Endometrium (tissue), 2 donors: ENCODE results near the gene VPS35.

Experiments
- FAIRE-seq: peaks from 2 replicates; lab custom pipeline; 2012; peaks lifted over from hg19 to GRCh38; lab: Jason Lieb, UNC
- donor health status: control.
- donor health status: control.

The VPS35 gene

DNA sequence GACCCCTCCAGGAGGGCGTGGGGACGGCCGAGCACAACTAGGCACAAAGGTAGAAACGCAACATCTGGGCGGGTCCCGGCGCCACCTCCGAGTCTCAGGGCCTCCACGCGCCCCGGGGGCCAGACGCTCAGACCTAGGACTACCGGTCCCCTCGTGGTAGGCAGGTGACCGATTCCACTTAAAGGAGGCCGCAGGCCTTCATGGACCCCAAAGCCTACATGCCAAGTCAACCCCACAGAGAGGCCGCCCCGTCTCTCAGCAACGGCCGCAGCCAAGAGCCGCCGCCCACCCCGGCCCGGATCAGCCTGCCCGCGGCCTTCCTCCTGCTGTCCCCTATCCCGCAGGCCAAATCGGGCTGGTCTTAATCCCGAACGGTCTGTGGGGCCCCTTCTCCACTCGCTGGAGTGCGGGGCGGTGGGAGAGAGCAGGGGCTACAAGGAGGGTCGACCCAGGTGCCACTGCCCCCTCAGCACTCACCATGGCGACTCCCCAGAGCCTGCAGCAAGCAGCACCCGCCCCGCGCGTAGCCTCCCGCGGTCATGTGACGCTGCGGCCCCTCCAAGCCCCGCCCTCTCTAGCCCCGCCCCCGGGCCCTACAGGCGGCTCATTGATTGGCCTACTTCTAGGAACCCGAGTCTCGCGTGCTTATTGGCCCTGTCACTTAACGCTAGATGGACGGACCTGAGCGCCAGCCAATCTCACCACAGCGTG lies at the start of gene VPS35:
TSS of gene VPS35 (minus strand) at position 525 of the 711 bp plus-strand sequence. CDS start at position 480, 45 bp downstream.
- FAIRE-seq = peak; percentile 21

GRCh38 chr16:46737621-46738214 lies 48.7 kb upstream of the VPS35 start:
- FAIRE-seq = no peak

- no peak for FAIRE-seq
Measured at GRCh38 chr16:46736695-46737094, 47.7 kb upstream of the VPS35 start.

GRCh38 chr16:46733319-46733830 lies 44.4 kb upstream of the VPS35 start:
- no peak for FAIRE-seq

GRCh38 chr16:46732561-46732960 lies 43.6 kb upstream of the VPS35 start:
- no peak for FAIRE-seq

DNA sequence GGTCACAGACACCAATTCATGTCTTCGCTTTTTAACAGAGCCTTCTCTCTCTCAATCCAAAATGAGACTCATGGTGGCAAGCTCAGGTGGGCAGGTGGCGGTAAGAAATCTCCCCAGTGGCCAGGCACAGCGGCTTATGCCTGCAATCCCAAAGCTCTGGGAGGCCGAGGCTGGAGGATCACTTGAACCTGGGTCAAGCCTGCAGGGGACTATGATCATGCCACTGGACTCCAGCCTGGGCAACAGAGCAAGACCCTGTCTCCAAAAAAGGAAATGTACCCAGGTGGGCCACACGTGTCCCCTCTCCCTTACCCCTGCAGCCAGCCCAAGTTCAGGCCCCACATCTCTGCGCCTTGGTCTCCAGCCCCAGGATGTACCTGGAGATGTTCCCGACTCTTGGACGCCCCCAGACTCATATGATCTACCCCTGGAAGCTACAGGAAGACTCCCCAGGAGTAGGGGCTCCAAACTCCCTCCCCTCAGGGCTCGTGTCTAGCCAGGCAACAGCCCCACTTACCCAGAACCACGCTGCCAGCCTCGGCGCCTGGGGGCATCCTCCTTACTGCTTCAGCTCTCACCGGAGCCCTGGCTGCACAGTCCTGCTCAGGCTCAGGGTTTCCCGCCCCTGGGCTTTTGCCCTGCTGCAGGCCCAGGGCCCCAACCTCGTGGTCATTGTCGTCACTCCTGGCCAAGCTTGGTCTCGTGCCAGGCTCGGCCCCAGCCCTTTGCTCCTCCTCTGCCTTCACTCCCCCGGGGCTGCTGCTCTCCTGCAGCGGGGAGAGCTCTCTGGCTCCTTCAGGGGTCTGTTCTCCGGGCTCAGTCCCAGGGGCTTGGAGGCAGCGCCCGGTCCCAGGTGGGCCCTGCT lies 42.9 kb upstream of the VPS35 start:
- FAIRE-seq = no peak

DNA sequence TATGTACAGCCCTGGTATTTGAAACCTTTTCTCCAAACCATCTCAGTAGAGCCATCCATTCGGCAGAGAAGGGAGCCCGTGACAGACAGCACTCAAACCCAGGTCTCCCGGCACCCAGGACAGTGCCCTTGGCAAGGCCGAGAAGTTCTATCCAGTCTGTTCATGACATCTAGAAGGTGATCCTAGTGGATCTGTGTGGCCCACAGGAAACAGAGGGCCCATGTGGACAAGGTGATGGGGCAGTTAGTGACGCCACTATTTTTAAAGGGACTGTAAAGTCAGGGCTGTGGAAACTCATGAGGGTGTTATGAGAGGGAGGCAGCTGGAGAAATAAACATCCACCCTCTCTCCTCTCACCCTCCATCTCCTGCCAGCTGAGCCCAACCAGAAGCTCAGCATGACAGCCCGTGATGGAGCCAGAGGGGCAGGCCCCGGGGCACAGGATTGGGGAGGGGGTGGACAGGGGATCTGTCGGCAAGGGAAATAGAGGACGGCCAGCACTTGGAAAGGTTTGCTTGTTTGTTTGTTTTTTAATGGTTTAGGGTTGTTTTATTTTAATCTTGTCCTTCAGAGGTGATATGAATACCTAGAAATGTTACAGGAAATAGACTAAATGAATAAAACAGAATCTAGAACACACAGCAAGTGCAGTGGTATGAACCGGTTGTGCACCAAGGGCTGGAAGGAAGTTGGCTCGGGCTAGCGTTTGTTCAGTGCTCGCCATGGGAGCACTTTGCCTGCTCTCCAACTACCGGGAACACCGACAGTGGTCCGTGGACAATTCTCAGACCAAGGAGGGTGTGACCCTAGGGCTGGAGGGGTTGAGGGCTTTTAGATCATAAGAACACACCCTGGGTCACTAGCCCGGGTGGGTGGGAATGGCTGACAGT lies 42.1 kb upstream of the VPS35 start:
- FAIRE-seq = no peak

- FAIRE-seq = no peak
Measured at GRCh38 chr16:46730126-46730525, 41.1 kb upstream of the VPS35 start.

GRCh38 chr16:46729326-46729995 lies 40.5 kb upstream of the VPS35 start:
- FAIRE-seq = no peak

DNA sequence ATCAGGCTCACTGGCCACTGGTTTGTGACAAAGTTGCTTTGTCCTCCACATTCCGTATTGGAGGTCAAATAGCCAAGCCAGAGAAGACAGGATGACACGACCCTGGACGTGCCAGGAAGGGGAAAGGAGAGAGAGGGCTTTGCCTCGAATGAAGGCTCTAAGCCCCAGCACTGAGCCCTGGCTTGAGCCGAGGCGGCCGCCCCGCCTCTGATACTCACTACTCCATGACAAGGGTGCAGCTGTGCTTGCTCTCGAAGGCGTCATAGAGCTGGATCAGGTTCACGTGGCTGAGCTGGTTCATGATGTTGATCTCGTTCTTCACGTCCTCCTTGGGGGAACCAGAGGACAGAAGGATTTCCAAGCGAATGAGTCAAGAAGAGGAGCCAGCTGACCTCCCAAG lies 39.8 kb upstream of the VPS35 start:
- FAIRE-seq = no peak

GRCh38 chr16:46727630-46728029 lies 38.7 kb upstream of the VPS35 start:
- no peak for FAIRE-seq

GRCh38 chr16:46727184-46727583 lies 38.2 kb upstream of the VPS35 start:
- no peak for FAIRE-seq

DNA sequence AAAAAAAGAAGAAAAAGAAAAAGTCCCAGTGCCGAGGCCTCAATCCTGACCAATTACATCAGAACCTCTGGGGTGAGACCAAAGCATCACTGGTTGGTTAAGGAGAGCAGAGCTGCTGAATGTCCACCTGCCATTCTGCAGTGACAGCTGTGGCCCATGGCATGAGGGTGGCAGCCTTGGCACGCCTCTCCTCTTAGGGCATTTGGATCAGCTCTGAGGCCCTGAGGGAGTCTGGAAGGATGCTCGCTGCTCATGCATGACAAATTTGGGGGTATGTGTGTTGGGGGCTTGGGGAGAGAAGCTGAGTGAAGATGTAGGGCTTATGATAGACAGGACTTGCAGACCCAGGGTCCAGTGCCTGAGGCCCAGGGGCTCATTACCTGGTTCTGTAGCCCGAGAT lies 32.9 kb upstream of the VPS35 start:
- FAIRE-seq = no peak

- no peak for FAIRE-seq
Measured at GRCh38 chr16:46720619-46721018, 31.6 kb upstream of the VPS35 start.

GRCh38 chr16:46719528-46719927 lies 30.6 kb upstream of the VPS35 start:
- FAIRE-seq = no peak

DNA sequence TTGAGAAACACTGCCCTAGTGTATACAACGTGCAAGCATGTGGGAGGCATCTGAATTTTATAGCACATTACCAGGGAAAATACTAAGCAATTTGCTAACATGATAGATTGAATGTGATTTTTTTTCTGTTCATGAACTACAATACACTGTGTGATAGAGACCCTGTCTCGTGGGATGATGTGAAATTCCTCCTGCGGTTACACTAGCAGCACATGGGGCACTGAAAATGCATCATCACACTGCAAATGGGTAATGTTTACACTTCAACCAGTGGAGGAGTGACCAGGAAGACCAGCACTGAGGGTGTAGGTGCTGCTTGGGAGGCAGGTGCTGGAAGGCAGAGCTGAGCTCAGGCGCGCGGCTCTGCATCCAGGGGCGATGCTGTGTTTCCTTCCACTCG lies 29.2 kb upstream of the VPS35 start:
- FAIRE-seq = no peak

GRCh38 chr16:46717692-46718091 lies 28.7 kb upstream of the VPS35 start:
- FAIRE-seq = no peak

DNA sequence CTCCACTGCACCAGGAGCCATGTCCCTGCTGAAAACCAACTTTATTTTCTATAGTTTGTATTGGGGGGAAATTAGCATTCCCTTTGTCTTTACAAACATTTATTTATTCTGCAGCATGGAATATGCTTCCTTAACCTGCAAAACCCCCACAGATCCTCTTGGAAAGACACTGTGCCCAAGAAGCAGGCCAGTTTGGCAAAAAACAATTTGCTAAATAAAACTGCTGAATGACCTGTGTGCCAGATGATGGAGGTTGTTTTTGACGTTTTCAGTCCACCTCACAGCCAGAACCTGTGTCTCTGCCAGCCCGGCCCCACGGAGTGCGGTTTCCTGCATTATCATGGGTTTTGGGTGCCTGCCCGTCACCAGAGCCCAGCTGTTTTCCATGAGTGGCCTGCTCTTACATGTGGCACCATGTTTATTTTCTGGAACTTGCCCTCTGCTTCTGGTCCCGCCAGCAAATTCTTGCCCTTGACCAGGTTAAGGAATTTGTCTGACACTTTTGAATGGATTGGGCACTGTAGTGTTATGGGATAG lies 26.9 kb upstream of the VPS35 start:
- no peak for FAIRE-seq

DNA sequence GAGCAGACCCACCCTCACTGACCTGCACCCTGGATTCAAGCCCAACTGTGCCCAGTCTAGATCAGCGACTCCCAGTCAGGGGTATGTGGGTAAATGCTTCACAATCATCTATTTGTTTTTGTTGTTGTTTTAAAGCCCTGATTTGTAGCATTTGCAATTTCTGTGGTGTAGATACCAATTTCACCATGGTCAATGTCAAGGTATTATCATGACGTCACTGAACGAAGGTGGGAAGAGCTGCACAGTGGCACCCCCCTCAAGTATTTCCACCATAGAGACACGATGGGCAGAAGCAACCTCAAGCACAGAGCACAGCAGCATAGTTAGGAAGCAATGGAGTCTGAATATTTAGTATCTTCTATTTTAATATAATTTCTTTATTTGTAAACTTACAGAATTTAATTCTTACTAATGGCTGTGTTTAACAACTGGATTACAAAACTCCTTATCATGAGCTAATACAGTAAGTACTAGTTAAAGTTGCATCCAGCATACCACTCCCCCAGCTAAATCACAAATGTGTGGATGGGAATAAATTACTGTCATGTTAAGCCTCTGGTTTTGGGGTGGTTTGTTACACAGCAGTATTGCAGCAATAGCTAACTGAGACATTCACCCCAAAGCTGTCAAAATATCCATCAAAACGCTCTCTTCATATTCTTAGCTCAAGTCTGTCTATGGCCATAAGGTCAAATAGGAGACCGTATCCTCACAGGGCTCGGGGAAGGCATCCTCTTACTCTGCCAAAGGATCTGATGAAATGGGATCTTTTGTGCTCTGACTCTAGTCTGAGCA lies 26.0 kb upstream of the VPS35 start:
- no peak for FAIRE-seq

DNA sequence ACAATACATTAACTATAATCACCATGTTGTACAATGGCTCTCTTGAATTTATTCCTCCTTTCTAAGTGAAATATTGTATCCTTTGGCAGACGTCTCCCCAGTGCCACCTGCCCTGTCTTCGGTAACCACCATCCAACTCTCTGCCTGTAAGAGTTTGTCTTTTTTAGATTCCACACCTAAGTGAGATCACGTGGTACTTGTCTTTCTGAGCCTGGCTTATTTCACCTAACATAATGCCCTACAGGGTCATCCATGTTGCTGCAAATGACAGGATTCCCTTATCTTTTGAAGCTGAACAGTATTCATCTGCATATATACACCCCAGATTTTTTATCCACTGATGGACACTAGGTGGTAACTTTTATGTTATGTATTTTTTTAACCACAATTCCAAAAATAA lies 24.7 kb upstream of the VPS35 start:
- FAIRE-seq = no peak
